ENCODE measurements around the gene BEND6.

The BEND6 gene

DNA sequence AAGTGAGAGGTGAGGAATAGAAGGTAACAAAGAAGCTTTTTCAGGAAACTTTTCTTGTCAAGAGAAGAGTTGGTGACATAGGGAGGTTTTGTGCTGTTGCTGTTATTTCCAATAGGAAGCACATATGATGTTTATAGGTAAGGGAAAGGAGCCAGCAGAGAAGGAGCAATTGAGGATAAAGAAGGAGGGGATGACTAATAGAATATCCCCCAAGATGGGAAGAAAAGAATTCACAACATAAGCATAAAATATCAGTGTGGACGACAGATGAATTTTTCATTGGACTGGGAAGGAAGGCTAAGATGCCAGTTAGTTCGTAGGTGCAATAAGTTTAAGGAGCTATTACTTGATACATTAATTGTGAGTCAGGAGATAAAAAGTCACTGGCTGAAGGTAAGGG is 8.5 kb upstream of the BEND6 start:
- Histone ChIP-seq H3K4me1 (ENCODE audit: control insufficient read depth, insufficient read depth, low read length) (peaks cover 6% of the 10 kb centered on the region), H3K9ac (ENCODE audit: low read depth, low read length) (no peak overlapping the region), H3K36me3 (ENCODE audit: insufficient read depth, low read length) (peaks cover 13% of the 10 kb centered on the region), H3K4me2 (ENCODE audit: low read length) (no peak overlapping the region), H3K4me3 (ENCODE audit: low read length) (no peak overlapping the region), H3K9me3 (replicated peaks; ENCODE audit: low read length) (peaks cover 2% of the 10 kb centered on the region), H3K27me3 (ENCODE audit: control insufficient read depth, insufficient read depth, low read length) (no peaks in the 10 kb centered on the region)

DNA sequence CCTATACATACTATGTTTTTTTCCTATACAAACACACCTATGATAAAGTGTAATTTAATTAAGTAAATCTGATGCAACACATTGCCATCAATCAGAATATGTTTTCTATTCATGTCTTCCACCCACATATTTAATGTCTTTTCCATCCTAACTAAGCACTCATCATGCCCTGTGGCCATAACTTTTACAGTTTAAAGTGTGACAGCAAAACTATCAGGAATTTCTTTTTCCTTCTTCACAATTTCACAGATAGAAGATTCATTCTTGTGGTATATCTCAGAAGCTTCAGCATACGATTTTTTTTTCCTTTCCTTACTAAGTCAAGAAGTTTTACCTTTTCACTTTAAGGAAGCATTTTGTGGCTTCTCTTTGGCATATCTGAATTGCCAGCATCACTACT is 7.0 kb upstream of the BEND6 start:
- H3K36me3 ChIP-seq (ENCODE audit: insufficient read depth, low read length): peaks cover 13% of the 10 kb centered on the region
- no peak overlapping the region for H3K4me2 ChIP-seq (ENCODE audit: low read length)
- H3K27me3 ChIP-seq (ENCODE audit: control insufficient read depth, insufficient read depth, low read length): no peaks in the 10 kb centered on the region
- no peak overlapping the region for H3K9ac ChIP-seq (ENCODE audit: low read depth, low read length)
- H3K4me3 ChIP-seq (ENCODE audit: low read length): no peak overlapping the region
- H3K9me3 ChIP-seq (replicated peaks; ENCODE audit: low read length): no peaks in the 10 kb centered on the region
- H3K4me1 ChIP-seq (ENCODE audit: control insufficient read depth, insufficient read depth, low read length): peaks cover 18% of the 10 kb centered on the region

DNA sequence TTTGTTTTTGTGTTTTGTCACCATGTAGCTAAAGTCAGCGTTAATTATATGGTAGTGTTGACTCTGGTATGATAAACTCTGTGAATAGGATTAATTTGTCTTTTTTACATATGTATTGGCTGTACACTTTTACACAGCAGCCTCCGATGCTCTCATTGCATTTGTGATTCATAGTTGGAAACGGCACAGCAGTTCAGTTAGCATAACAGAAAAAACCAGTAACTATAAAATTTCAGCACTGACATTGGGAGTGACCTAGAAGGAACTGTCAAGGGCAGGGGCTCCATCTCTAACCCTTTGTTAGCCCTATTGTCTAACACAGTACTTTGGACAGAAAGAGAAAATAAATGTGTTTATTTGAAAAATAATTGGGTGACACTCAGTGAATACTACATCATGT is 5.6 kb upstream of the BEND6 start:
- Histone ChIP-seq H3K27me3 (ENCODE audit: control insufficient read depth, insufficient read depth, low read length) (no peaks in the 10 kb centered on the region), H3K36me3 (ENCODE audit: insufficient read depth, low read length) (peaks cover 13% of the 10 kb centered on the region), H3K9me3 (replicated peaks; ENCODE audit: low read length) (no peaks in the 10 kb centered on the region), H3K9ac (ENCODE audit: low read depth, low read length) (no peak overlapping the region), H3K4me1 (ENCODE audit: control insufficient read depth, insufficient read depth, low read length) (peaks cover 19% of the 10 kb centered on the region), H3K4me2 (ENCODE audit: low read length) (no peak overlapping the region), H3K4me3 (ENCODE audit: low read length) (no peak overlapping the region)

GRCh38 chr6:56949925-56950495 is 4.9 kb upstream of the BEND6 start:
- Histone ChIP-seq H3K9me3 (replicated peaks; ENCODE audit: low read length) (no peaks in the 10 kb centered on the region), H3K4me1 (ENCODE audit: control insufficient read depth, insufficient read depth, low read length) (peaks cover 19% of the 10 kb centered on the region), H3K4me3 (ENCODE audit: low read length) (no peak overlapping the region), H3K27me3 (ENCODE audit: control insufficient read depth, insufficient read depth, low read length) (no peaks in the 10 kb centered on the region), H3K36me3 (ENCODE audit: insufficient read depth, low read length) (peaks cover 13% of the 10 kb centered on the region), H3K9ac (ENCODE audit: low read depth, low read length) (no peak overlapping the region), H3K4me2 (ENCODE audit: low read length) (no peak overlapping the region)

DNA sequence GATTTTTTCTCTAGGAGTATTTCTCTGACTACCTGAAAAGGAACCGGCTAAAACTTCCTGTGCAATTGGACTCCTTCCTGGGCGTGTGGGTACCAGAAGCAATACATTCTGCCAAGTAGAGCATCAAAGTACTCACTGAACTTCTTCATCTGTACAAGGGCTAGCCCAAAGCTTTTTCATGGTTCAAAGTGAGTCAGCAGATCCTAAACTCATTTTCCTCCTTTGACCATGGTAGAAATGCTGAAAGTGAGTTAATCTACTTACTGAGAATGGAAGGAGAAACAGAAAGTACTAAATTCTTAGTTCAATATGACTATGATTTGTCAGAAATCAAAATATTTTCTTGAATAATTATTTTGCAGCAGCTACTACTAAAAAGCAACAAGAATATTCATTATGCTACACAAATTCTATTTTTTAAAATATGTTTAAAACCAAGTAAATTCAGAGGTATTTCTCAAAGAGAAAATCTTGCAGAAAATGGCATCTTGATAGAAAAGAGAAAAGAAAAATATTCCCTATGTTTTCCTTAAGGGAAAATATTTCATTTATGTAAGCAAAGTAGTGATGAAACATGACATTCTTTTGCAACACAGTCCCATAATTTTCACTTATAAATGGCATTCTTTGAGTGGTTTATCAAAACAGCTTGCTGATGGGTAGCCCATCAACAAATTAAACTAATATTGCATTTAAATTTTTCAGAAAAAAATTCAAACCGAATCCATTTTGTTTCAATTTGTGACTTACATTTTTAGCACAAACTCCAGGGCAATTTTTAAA is 3.7 kb upstream of the BEND6 start:
- no peaks in the 10 kb centered on the region for H3K27me3 ChIP-seq (ENCODE audit: control insufficient read depth, insufficient read depth, low read length)
- no peak overlapping the region for H3K9ac ChIP-seq (ENCODE audit: low read depth, low read length)
- H3K9me3 ChIP-seq (replicated peaks; ENCODE audit: low read length): no peaks in the 10 kb centered on the region
- H3K4me3 ChIP-seq (ENCODE audit: low read length): no peak overlapping the region
- H3K4me1 ChIP-seq (ENCODE audit: control insufficient read depth, insufficient read depth, low read length): peaks cover 24% of the 10 kb centered on the region
- H3K4me2 ChIP-seq (ENCODE audit: low read length): no peak overlapping the region
- H3K36me3 ChIP-seq (ENCODE audit: insufficient read depth, low read length): peaks cover 13% of the 10 kb centered on the region

- Histone ChIP-seq H3K36me3 (ENCODE audit: insufficient read depth, low read length) (peaks cover 10% of the 10 kb centered on the region), H3K4me3 (ENCODE audit: low read length) (peak overlapping the region; percentile 86), H3K27me3 (ENCODE audit: control insufficient read depth, insufficient read depth, low read length) (no peaks in the 10 kb centered on the region), H3K9me3 (replicated peaks; ENCODE audit: low read length) (no peaks in the 10 kb centered on the region), H3K9ac (ENCODE audit: low read depth, low read length) (peak overlapping the region; percentile 84), H3K4me1 (ENCODE audit: control insufficient read depth, insufficient read depth, low read length) (peaks cover 37% of the 10 kb centered on the region), H3K4me2 (ENCODE audit: low read length) (peak overlapping the region; percentile 93)
Measured at GRCh38 chr6:56953597-56954402, 1.1 kb upstream of the BEND6 start.

- Histone ChIP-seq H3K4me1 (ENCODE audit: control insufficient read depth, insufficient read depth, low read length) (peaks cover 52% of the 10 kb centered on the region), H3K9ac (ENCODE audit: low read depth, low read length) (peak overlapping the region; percentile 84), H3K27me3 (ENCODE audit: control insufficient read depth, insufficient read depth, low read length) (no peaks in the 10 kb centered on the region), H3K36me3 (ENCODE audit: insufficient read depth, low read length) (peaks cover under 1% of the 10 kb centered on the region), H3K9me3 (replicated peaks; ENCODE audit: low read length) (no peaks in the 10 kb centered on the region), H3K4me3 (ENCODE audit: low read length) (peak overlapping the region; percentile 86), H3K4me2 (ENCODE audit: low read length) (peak overlapping the region; percentile 93)
Measured at GRCh38 chr6:56955171-56956155, 556 bp downstream of the BEND6 start.

DNA sequence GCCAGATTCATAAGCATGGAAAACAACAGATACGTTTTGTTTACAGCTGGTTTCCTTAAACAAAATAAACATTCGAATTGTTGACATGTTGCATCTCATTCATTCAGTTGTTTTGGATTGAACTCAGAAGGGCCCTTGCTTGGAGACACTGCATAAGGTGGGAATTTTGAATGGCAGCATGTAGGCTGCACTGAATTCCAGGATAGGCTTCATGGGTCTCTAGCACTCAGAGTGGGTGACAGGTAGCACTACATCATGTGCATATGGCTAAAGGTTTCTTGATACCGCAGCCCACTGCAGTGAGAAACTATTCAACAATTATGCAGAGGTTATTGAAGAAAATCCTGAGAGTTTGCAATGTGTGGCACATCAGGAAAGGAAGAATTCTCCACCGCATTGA is 1.6 kb downstream of the BEND6 start:
- Histone ChIP-seq H3K4me3 (ENCODE audit: low read length) (no peak overlapping the region), H3K9ac (ENCODE audit: low read depth, low read length) (no peak overlapping the region), H3K27me3 (ENCODE audit: control insufficient read depth, insufficient read depth, low read length) (no peaks in the 10 kb centered on the region), H3K36me3 (ENCODE audit: insufficient read depth, low read length) (no peaks in the 10 kb centered on the region), H3K9me3 (replicated peaks; ENCODE audit: low read length) (no peaks in the 10 kb centered on the region), H3K4me1 (ENCODE audit: control insufficient read depth, insufficient read depth, low read length) (peaks cover 54% of the 10 kb centered on the region), H3K4me2 (ENCODE audit: low read length) (peak overlapping the region; percentile 93)

- Histone ChIP-seq H3K9me3 (replicated peaks; ENCODE audit: low read length) (no peaks in the 10 kb centered on the region), H3K36me3 (ENCODE audit: insufficient read depth, low read length) (no peaks in the 10 kb centered on the region), H3K4me2 (ENCODE audit: low read length) (no peak overlapping the region), H3K4me3 (ENCODE audit: low read length) (no peak overlapping the region), H3K27me3 (ENCODE audit: control insufficient read depth, insufficient read depth, low read length) (no peaks in the 10 kb centered on the region), H3K4me1 (ENCODE audit: control insufficient read depth, insufficient read depth, low read length) (peaks cover 52% of the 10 kb centered on the region), H3K9ac (ENCODE audit: low read depth, low read length) (no peak overlapping the region)
Measured at GRCh38 chr6:56957856-56958255, 2.9 kb downstream of the BEND6 start.

DNA sequence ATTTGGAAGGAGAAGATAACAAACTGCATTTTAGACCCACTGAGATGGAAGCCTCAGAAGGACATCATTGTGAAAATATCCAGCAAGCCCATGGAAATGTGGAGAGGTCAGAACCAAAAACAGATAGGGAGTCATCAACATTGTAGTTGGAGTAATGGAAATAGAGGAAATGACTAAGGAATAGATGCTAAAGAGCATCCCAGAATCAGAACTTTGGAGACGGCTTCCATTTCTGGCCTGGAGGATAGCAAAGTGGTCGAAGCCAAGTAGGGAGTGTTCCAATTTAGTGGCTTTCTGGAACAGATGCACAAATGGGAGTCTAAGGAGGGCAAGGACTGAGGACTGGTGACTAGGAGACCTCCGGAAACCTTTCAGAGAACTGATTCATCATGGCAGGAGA is 3.6 kb downstream of the BEND6 start:
- Histone ChIP-seq H3K4me3 (ENCODE audit: low read length) (no peak overlapping the region), H3K4me2 (ENCODE audit: low read length) (no peak overlapping the region), H3K9ac (ENCODE audit: low read depth, low read length) (no peak overlapping the region), H3K4me1 (ENCODE audit: control insufficient read depth, insufficient read depth, low read length) (peaks cover 50% of the 10 kb centered on the region), H3K27me3 (ENCODE audit: control insufficient read depth, insufficient read depth, low read length) (no peaks in the 10 kb centered on the region), H3K9me3 (replicated peaks; ENCODE audit: low read length) (no peaks in the 10 kb centered on the region), H3K36me3 (ENCODE audit: insufficient read depth, low read length) (no peaks in the 10 kb centered on the region)

DNA sequence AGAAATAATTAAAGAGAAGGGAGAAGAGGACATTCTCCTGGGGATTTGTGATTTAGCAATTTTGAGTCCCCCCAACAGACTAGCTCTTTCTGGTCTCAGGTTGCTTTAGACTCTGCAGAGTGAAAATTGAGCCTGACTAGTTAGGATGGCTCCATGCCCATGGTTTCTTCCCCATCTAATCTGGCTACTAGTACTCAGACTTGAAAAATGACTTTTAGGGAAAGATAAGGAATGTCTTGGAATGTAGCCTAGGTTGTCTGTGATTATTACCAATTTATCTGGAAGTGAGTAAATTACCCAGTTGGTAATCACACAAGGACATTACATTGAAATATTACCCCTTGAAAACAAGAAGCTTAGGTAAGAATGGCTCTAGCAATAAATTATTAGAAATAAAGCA is 4.2 kb downstream of the BEND6 start:
- Histone ChIP-seq H3K4me1 (ENCODE audit: control insufficient read depth, insufficient read depth, low read length) (peaks cover 50% of the 10 kb centered on the region), H3K4me3 (ENCODE audit: low read length) (no peak overlapping the region)

More for the DNA sequence above, 4.2 kb downstream of the BEND6 start:
- peak overlapping the region; percentile 71 for H3K4me2 ChIP-seq (ENCODE audit: low read length)
- H3K27me3 ChIP-seq (ENCODE audit: control insufficient read depth, insufficient read depth, low read length): no peaks in the 10 kb centered on the region
- H3K9me3 ChIP-seq (replicated peaks; ENCODE audit: low read length): no peaks in the 10 kb centered on the region
- H3K9ac ChIP-seq (ENCODE audit: low read depth, low read length): no peak overlapping the region
- no peaks in the 10 kb centered on the region for H3K36me3 ChIP-seq (ENCODE audit: insufficient read depth, low read length)
